ENCODE data around the gene LDLRAD4.

The LDLRAD4 gene

DNA sequence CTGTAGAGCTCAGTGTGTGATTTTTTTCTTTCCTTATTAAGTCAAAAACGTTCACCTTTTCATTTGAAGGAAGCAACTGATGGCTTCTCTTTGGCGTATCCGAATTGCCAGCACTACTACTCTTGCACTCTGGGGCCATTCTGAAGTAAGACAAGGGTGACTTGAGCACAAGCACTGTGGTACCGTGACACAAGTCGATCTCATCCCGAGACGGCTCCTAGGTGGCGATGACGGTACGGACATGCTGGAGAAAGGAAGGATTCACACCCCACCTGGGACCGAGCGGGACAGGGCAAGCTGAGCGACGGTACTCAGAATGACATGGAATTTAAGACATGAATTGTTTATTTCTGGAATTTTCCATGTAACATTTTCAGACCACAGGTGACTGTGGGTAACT, 36.8 kb upstream of the LDLRAD4 start:
- no peak for TF ChIP-seq EZH2phosphoT487 (conservative IDR thresholded peaks at IDR 0.05; ENCODE audit: low read length)
- TF ChIP-seq, protein P1, sequence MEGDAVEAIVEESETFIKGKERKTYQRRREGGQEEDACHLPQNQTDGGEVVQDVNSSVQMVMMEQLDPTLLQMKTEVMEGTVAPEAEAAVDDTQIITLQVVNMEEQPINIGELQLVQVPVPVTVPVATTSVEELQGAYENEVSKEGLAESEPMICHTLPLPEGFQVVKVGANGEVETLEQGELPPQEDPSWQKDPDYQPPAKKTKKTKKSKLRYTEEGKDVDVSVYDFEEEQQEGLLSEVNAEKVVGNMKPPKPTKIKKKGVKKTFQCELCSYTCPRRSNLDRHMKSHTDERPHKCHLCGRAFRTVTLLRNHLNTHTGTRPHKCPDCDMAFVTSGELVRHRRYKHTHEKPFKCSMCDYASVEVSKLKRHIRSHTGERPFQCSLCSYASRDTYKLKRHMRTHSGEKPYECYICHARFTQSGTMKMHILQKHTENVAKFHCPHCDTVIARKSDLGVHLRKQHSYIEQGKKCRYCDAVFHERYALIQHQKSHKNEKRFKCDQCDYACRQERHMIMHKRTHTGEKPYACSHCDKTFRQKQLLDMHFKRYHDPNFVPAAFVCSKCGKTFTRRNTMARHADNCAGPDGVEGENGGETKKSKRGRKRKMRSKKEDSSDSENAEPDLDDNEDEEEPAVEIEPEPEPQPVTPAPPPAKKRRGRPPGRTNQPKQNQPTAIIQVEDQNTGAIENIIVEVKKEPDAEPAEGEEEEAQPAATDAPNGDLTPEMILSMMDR (IDR thresholded peaks at IDR 0.05; ENCODE audit: insufficient read depth, low read length, poor library complexity, severe bottlenecking), result no peak
- H3K4me3 ChIP-seq (ENCODE audit: insufficient read depth, low read length, poor library complexity, severe bottlenecking), result no peak overlapping the region
- no peaks in the 10 kb centered on the region for H3K27me3 ChIP-seq (ENCODE audit: low read length)
- no peak overlapping the region for H3K9ac ChIP-seq (ENCODE audit: low read length)
- no peak overlapping the region for H2AFZ ChIP-seq (ENCODE audit: low read depth, low read length, severe bottlenecking)
- H3K27ac ChIP-seq (ENCODE audit: low read depth, low read length), result no peak overlapping the region
- no peaks in the 10 kb centered on the region for H4K20me1 ChIP-seq (ENCODE audit: low read depth, low read length)
- no peaks in the 10 kb centered on the region for H3K79me2 ChIP-seq (ENCODE audit: insufficient read depth, low read length)
- H3F3A ChIP-seq (ENCODE audit: insufficient read depth), result no peaks in the 10 kb centered on the region
- H3K9me3 ChIP-seq (ENCODE audit: insufficient read depth, low read length), result no peaks in the 10 kb centered on the region
- H3K9me2 ChIP-seq (replicated peaks; ENCODE audit: insufficient read depth, low read length), result no peaks in the 10 kb centered on the region
- H3K36me3 ChIP-seq (ENCODE audit: low read length), result no peaks in the 10 kb centered on the region
- H3K4me2 ChIP-seq (ENCODE audit: low read depth, low read length, poor library complexity, severe bottlenecking), result no peak overlapping the region

DNA sequence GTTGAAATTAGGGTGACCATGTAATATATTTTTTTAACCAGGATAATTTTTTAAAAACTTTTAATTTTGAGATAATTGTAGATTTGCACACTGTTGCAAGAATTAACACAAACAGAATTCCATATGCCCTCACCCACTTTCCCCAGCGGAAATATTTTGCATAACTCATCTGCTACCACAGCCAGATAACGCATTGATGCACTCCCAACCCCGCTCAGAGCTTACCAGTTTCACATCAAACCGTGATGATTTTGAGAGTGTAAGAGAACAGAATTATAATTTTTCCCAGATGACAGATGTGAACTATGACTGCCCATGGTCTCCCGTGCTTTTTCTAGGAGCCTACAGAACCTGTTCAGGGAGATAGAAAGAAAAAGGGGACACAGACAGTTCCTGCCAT, 35.2 kb upstream of the LDLRAD4 start:
- no peak overlapping the region for H2AFZ ChIP-seq (ENCODE audit: low read depth, low read length, severe bottlenecking)

DNA sequence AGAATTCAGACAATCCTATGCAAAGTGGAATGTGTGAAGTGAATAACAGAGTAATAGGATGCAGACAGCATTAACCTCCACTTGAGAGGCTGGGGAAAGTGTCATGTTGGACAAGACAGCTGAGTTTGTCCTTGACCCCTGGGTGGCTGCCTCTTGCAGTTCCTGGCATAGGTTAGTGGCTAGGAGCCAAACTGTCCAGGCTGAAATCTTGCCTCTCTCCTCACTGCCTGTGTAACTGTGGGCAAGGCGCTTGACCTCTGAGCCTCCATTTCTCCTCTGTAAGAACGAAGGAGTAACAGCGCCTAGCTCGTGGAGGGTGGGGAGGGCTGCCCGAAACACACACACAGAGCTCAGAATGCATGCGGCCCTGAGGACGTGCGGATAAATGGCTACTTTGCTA, 34.8 kb upstream of the LDLRAD4 start:
- no peak overlapping the region for H3K4me2 ChIP-seq (ENCODE audit: low read depth, low read length, poor library complexity, severe bottlenecking)
- no peak overlapping the region for H3K9ac ChIP-seq (ENCODE audit: low read length)
- H3K9me2 ChIP-seq (replicated peaks; ENCODE audit: insufficient read depth, low read length), result no peaks in the 10 kb centered on the region
- no peak overlapping the region for H3K27ac ChIP-seq (ENCODE audit: low read depth, low read length)
- no peaks in the 10 kb centered on the region for H4K20me1 ChIP-seq (ENCODE audit: low read depth, low read length)
- TF ChIP-seq, protein P1 (IDR thresholded peaks at IDR 0.05; ENCODE audit: insufficient read depth, low read length, poor library complexity, severe bottlenecking), result no peak
- TF ChIP-seq EZH2phosphoT487 (conservative IDR thresholded peaks at IDR 0.05; ENCODE audit: low read length), result no peak
- H3K36me3 ChIP-seq (ENCODE audit: low read length), result no peaks in the 10 kb centered on the region
- no peak overlapping the region for H3K4me3 ChIP-seq (ENCODE audit: insufficient read depth, low read length, poor library complexity, severe bottlenecking)
- H3K27me3 ChIP-seq (ENCODE audit: low read length), result no peaks in the 10 kb centered on the region
- no peaks in the 10 kb centered on the region for H3F3A ChIP-seq (ENCODE audit: insufficient read depth)
- H2AFZ ChIP-seq (ENCODE audit: low read depth, low read length, severe bottlenecking), result no peak overlapping the region
- H3K79me2 ChIP-seq (ENCODE audit: insufficient read depth, low read length), result no peaks in the 10 kb centered on the region
- H3K9me3 ChIP-seq (ENCODE audit: insufficient read depth, low read length), result no peaks in the 10 kb centered on the region

More for the DNA sequence above, 35.2 kb upstream of the LDLRAD4 start:
- Histone ChIP-seq H3K79me2 (ENCODE audit: insufficient read depth, low read length) (no peaks in the 10 kb centered on the region), H3K27ac (ENCODE audit: low read depth, low read length) (no peak overlapping the region), H3F3A (ENCODE audit: insufficient read depth) (no peaks in the 10 kb centered on the region), H3K27me3 (ENCODE audit: low read length) (no peaks in the 10 kb centered on the region), H3K36me3 (ENCODE audit: low read length) (no peaks in the 10 kb centered on the region), H3K4me2 (ENCODE audit: low read depth, low read length, poor library complexity, severe bottlenecking) (no peak overlapping the region), H3K4me3 (ENCODE audit: insufficient read depth, low read length, poor library complexity, severe bottlenecking) (no peak overlapping the region), H3K9me3 (ENCODE audit: insufficient read depth, low read length) (no peaks in the 10 kb centered on the region), H3K9ac (ENCODE audit: low read length) (no peak overlapping the region), H4K20me1 (ENCODE audit: low read depth, low read length) (no peaks in the 10 kb centered on the region), H3K9me2 (replicated peaks; ENCODE audit: insufficient read depth, low read length) (no peaks in the 10 kb centered on the region)
- TF ChIP-seq, protein P1 (IDR thresholded peaks at IDR 0.05; ENCODE audit: insufficient read depth, low read length, poor library complexity, severe bottlenecking), result no peak
- TF ChIP-seq EZH2phosphoT487 (conservative IDR thresholded peaks at IDR 0.05; ENCODE audit: low read length), result no peak

All from SU-DHL-6 (cell line).